Epithelial cell of prostate (primary cell): ENCODE results near the gene DDN.

Experiments used
- DNase-seq: peaks from one replicate; pipeline ENCODE4 v3.0.0-alpha.2; 2011; ENCODE audit warnings: low read depth, low spot score
- H3K27ac ChIP-seq: fragments of 450-650 bp; 2 replicates; pipeline ENCODE4 v1.5.1; 2017; ENCODE audit warnings: mild to moderate bottlenecking

DDN gene

GRCh38 chr12:49032276-49032675, 33.1 kb upstream of the DDN start:
- no peak for DNase-seq
- H3K27ac ChIP-seq, result no peak overlapping the region

GRCh38 chr12:49031573-49032161, 32.5 kb upstream of the DDN start:
- DNase-seq, result no peak
- no peak overlapping the region for H3K27ac ChIP-seq

GRCh38 chr12:49030714-49031572, 31.8 kb upstream of the DDN start:
- DNase-seq, result no peak
- H3K27ac ChIP-seq, result no peak overlapping the region

- DNase-seq, result no peak
- no peak overlapping the region for H3K27ac ChIP-seq
These were observed 30.9 kb upstream of the DDN start for GRCh38 chr12:49030119-49030518.

- DNase-seq, result no peak
- H3K27ac ChIP-seq, result no peak overlapping the region
These were observed 29.6 kb upstream of the DDN start for GRCh38 chr12:49028666-49029275.

GRCh38 chr12:49027846-49028555, 28.8 kb upstream of the DDN start:
- DNase-seq, result no peak
- H3K27ac ChIP-seq, result no peak overlapping the region

- H3K27ac ChIP-seq, result no peak overlapping the region
- no peak for DNase-seq
These were observed 27.7 kb upstream of the DDN start for GRCh38 chr12:49026678-49027480.

- no peak overlapping the region for H3K27ac ChIP-seq
- DNase-seq, result no peak
These were observed 26.9 kb upstream of the DDN start for GRCh38 chr12:49026101-49026500.

GRCh38 chr12:49025463-49025862, 26.3 kb upstream of the DDN start:
- H3K27ac ChIP-seq, result no peak overlapping the region
- no peak for DNase-seq

- no peak for DNase-seq
- H3K27ac ChIP-seq, result no peak overlapping the region
These were observed 25.4 kb upstream of the DDN start for GRCh38 chr12:49024543-49024942.

- no peak overlapping the region for H3K27ac ChIP-seq
- no peak for DNase-seq
These were observed 24.6 kb upstream of the DDN start for GRCh38 chr12:49023812-49024211.

GRCh38 chr12:49022558-49023178, 23.5 kb upstream of the DDN start:
- DNase-seq, result no peak
- no peak overlapping the region for H3K27ac ChIP-seq

GRCh38 chr12:49021292-49021915, 22.2 kb upstream of the DDN start:
- DNase-seq, result no peak
- no peak overlapping the region for H3K27ac ChIP-seq

- no peak for DNase-seq
- no peak overlapping the region for H3K27ac ChIP-seq
These were observed 21.3 kb upstream of the DDN start for GRCh38 chr12:49020441-49020840.

GRCh38 chr12:49019443-49020324, 20.5 kb upstream of the DDN start:
- DNase-seq, result no peak
- H3K27ac ChIP-seq, result peak overlapping the region; percentile 90

GRCh38 chr12:49019120-49019430, 19.9 kb upstream of the DDN start:
- no peak for DNase-seq
- peak overlapping the region; percentile 90 for H3K27ac ChIP-seq

- H3K27ac ChIP-seq, result peak within 1 kb of the TSS; percentile 90
- peak; percentile 75 for DNase-seq
These were observed 19.3 kb upstream of the DDN start, which contains the start of gene PRKAG1 for GRCh38 chr12:49018261-49019119. Gene PRKAG1 (minus strand): TSS chr12:49018776. CDS start chr12:49018740, 36 bp downstream.
